HEK293T (cell line): ENCODE data around the gene EHBP1L1.

ENCODE experiments used
- BHLHE40 ChIP-seq: fragments of 450-650 bp; IDR thresholded peaks from 2 replicates; pipeline ENCODE4 v1.6.1; 2016; ENCODE audit warnings: mild to moderate bottlenecking, moderate library complexity, borderline replicate concordance
- ELF4 ChIP-seq: fragments of 450-650 bp; IDR thresholded peaks from 2 replicates; pipeline ENCODE4 v1.6.1; 2017; ENCODE audit warnings: antibody characterized with exemption
- FOXK2 ChIP-seq: fragments of 450-650 bp; IDR thresholded peaks from 2 replicates; pipeline ENCODE4 v1.6.1; 2016; ENCODE audit warnings: mild to moderate bottlenecking
- FOXM1 ChIP-seq: fragments of 450-650 bp; IDR thresholded peaks from 2 replicates; pipeline ENCODE4 v1.6.1; 2017; ENCODE audit warnings: mild to moderate bottlenecking, borderline replicate concordance
- LEF1 ChIP-seq: fragments of 450-650 bp; IDR thresholded peaks from 2 replicates; pipeline ENCODE4 v1.6.1; 2017; ENCODE audit warnings: mild to moderate bottlenecking, borderline replicate concordance
- SP1 ChIP-seq: fragments of 450-650 bp; IDR thresholded peaks from 2 replicates; pipeline ENCODE4 v1.6.1; 2017
- SUZ12 ChIP-seq: fragments of 450-650 bp; IDR thresholded peaks from 2 replicates; pipeline ENCODE4 v1.6.1; 2016; ENCODE audit warnings: mild to moderate bottlenecking
- ZNF384 ChIP-seq: fragments of 450-650 bp; IDR thresholded peaks from 2 replicates; pipeline ENCODE4 v1.6.1; 2016

DNA sequence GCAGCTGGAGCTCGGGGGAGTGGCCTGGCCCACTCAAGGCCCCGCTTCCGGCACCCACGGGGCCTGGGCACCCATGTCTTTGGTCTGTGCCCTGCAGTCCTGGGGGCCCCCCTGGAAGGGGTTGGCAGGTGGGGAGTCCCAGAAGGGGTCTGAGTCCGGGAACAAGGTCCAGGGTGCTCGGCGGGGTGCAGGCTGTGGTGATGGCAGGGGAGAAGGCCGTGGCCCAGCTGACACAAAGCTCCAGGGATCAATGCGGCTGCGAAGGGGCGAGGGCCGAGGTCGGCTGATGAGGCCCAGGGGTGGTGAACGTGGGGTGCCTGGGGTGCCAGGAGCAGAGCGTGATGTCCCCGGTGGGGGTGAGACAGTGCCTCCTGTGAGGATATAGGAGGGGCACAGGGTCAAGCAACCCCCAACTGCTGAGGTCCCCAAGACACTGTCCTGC lies 22.4 kb downstream of the EHBP1L1 start:
- TF ChIP-seq FOXK2 (no peak), ZNF384 (no peak), BHLHE40 (no peak), SUZ12 (no peak), FOXM1 (no peak), SP1 (no peak), ELF4 (no peak), LEF1 (no peak)
